PC-3 (cell line): ENCODE measurements around the gene PIK3C3. TPM values are rescaled to one million over a fixed set of nuclear protein-coding genes. Genes with fewer than 3 reads are reported as not detected.

ENCODE experiments used
- ATAC-seq: fragments of 200-7000 bp; cut with Tn5 transposase; 2 replicates; pipeline ENCODE4 v1.9.1; 2020; ENCODE audit warnings: mild to moderate bottlenecking, moderate library complexity
- BruUV-seq: library from RNA; stranded (reverse); fragments of 400-500 nt; replicated peaks from 2 replicates; lab custom pipeline; 2021; lab: Mats Ljungman, UMichigan
- CTCF ChIA-PET: fragments of 300-600 bp; sonication (Branson Sonifier 250); formaldehyde crosslinking; loops from one replicate; lab custom pipeline; 2022; ENCODE audit warnings: antibody characterized with exemption; lab: Charles Lee
- POLR2A ChIA-PET: fragments of 300-600 bp; sonication (Branson Sonifier 250); formaldehyde crosslinking; loops from one replicate; lab custom pipeline; 2022; ENCODE audit warnings: antibody characterized with exemption; ENCODE audit not compliant: unreplicated experiment; lab: Charles Lee
- DNase-seq: peaks from one replicate; pipeline ENCODE4 v3.0.0-alpha.2; 2015
- H2AFZ ChIP-seq: fragments of 300-600 bp; sonication (generic); 2 replicates; pipeline ENCODE4 v1.6.0; 2016; ENCODE audit warnings: antibody characterized with exemption, low read length
- H3F3A ChIP-seq: fragments of 300-600 bp; sonication (generic); one replicate; pipeline ENCODE4 v1.6.0; 2017; ENCODE audit warnings: antibody characterized with exemption, low read length, control low read depth, mild to moderate bottlenecking; ENCODE audit not compliant: unreplicated experiment
- H3K27ac ChIP-seq: fragments of 300-600 bp; sonication (generic); 2 replicates; pipeline ENCODE4 v1.5.1; 2016; ENCODE audit warnings: mild to moderate bottlenecking, low read length
- H3K27me3 ChIP-seq: fragments of 300-600 bp; sonication (generic); 2 replicates; pipeline ENCODE4 v1.6.1; 2016; ENCODE audit warnings: low read length, mixed read lengths
- H3K36me3 ChIP-seq: fragments of 300-600 bp; sonication (generic); 2 replicates; pipeline ENCODE4 v1.6.1; 2016; ENCODE audit warnings: low read depth, mixed run types, low read length, mixed read lengths
- H3K4me1 ChIP-seq: fragments of 300-600 bp; sonication (generic); 2 replicates; pipeline ENCODE4 v1.5.1; 2016; ENCODE audit warnings: low read length; ENCODE audit not compliant: insufficient read depth
- H3K4me2 ChIP-seq: fragments of 300-600 bp; sonication (generic); 2 replicates; pipeline ENCODE4 v1.6.0; 2016; ENCODE audit warnings: low read length
- H3K4me3 ChIP-seq: fragments of 300-600 bp; sonication (generic); 2 replicates; pipeline ENCODE4 v1.5.1; 2016; ENCODE audit warnings: mild to moderate bottlenecking, low read length, mixed read lengths
- H3K79me2 ChIP-seq: fragments of 300-600 bp; sonication (generic); 2 replicates; pipeline ENCODE4 v1.6.1; 2017; ENCODE audit warnings: low read length, mixed read lengths
- H3K9ac ChIP-seq: fragments of 300-600 bp; sonication (generic); 2 replicates; pipeline ENCODE4 v1.6.0; 2016; ENCODE audit warnings: mild to moderate bottlenecking, low read length
- H3K9me2 ChIP-seq: fragments of 300-600 bp; sonication (generic); replicated peaks from 2 replicates; pipeline ENCODE4 v1.6.1; 2016; ENCODE audit warnings: mixed run types, low read length, mixed read lengths
- H3K9me3 ChIP-seq: fragments of 300-600 bp; sonication (generic); 2 replicates; pipeline ENCODE4 v1.6.1; 2016; ENCODE audit warnings: low read length, mixed read lengths
- H4K20me1 ChIP-seq: fragments of 300-600 bp; sonication (generic); 2 replicates; pipeline ENCODE4 v1.6.1; 2016; ENCODE audit warnings: low read length, mixed read lengths
- EZH2 ChIP-seq: fragments of 300-600 bp; sonication (generic); IDR thresholded peaks from one replicate; pipeline ENCODE4 v1.6.1; 2017; ENCODE audit warnings: antibody characterized with exemption, mild to moderate bottlenecking, low read length; ENCODE audit not compliant: unreplicated experiment
- EZH2phosphoT487 ChIP-seq: fragments of 300-600 bp; sonication (generic); IDR thresholded peaks from 2 replicates; pipeline ENCODE4 v1.6.1; 2018; ENCODE audit warnings: mild to moderate bottlenecking, antibody characterized with exemption, low read length, borderline replicate concordance
- intact Hi-C: fragments of 100-400 bp; cut with micrococcal nuclease; formaldehyde crosslinking; loops from 2 replicates; pipeline ENCODE4 v1.9.0; 2023
- total RNA-seq: library from RNA; depleted of rRNA; stranded (reverse); fragments of >200 nt; gene quantifications from 2 replicates; pipeline ENCODE4 v1.2.3, GENCODE V29; 2014
- TF ChIP-seq, protein P1 (sequence below): fragments of 300-600 bp; sonication (generic); conservative IDR thresholded peaks from 2 replicates; pipeline ENCODE4 v1.5.1; 2017; ENCODE audit warnings: antibody characterized with exemption, low read depth, mild to moderate bottlenecking, low read length

Gene PIK3C3
- total RNA-seq, 1 experiment from 2014 or later: 25.9 TPM

DNA sequence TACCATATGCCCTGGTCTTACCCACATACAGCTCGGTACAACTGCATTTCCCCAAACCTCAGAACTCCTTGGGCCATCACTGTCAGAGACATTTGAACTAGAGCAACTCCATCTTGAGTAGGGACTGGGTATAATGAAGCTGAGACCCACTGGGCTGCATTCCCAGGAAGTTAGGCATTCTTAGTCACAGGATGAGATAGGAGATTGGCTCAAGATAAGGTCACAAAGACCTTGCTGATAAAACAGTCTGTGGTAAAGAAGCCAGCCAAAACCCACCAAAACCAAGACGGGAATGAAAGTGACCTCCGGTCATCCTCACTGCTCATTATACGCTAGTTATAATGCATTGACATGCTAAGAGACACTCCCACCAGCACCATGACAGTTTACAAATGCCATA, 131.3 kb downstream of the PIK3C3 start:
- peak; percentile 22 for DNase-seq
- no peaks in the 10 kb centered on the region for H3K9me2 ChIP-seq
- no peaks in the 10 kb centered on the region for H4K20me1 ChIP-seq
- no peak overlapping the region for H2AFZ ChIP-seq
- intact Hi-C loops: no loop called here
- H3K4me2 ChIP-seq: no peak overlapping the region
- TF ChIP-seq EZH2phosphoT487 (no peak), EZH2 (no peak)
- TF ChIP-seq, protein P1, sequence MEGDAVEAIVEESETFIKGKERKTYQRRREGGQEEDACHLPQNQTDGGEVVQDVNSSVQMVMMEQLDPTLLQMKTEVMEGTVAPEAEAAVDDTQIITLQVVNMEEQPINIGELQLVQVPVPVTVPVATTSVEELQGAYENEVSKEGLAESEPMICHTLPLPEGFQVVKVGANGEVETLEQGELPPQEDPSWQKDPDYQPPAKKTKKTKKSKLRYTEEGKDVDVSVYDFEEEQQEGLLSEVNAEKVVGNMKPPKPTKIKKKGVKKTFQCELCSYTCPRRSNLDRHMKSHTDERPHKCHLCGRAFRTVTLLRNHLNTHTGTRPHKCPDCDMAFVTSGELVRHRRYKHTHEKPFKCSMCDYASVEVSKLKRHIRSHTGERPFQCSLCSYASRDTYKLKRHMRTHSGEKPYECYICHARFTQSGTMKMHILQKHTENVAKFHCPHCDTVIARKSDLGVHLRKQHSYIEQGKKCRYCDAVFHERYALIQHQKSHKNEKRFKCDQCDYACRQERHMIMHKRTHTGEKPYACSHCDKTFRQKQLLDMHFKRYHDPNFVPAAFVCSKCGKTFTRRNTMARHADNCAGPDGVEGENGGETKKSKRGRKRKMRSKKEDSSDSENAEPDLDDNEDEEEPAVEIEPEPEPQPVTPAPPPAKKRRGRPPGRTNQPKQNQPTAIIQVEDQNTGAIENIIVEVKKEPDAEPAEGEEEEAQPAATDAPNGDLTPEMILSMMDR: no peak
- peak; percentile 40; the same call in 1 of the 2 replicates for ATAC-seq
- no peaks in the 10 kb centered on the region for H3K79me2 ChIP-seq
- no peaks in the 10 kb centered on the region for H3F3A ChIP-seq
- H3K27me3 ChIP-seq: no peaks in the 10 kb centered on the region
- BruUV-seq: no TSS peak
- no peak overlapping the region for H3K9ac ChIP-seq
- no peaks in the 10 kb centered on the region for H3K4me1 ChIP-seq
- no peak overlapping the region for H3K4me3 ChIP-seq
- no peak overlapping the region for H3K27ac ChIP-seq
- CTCF ChIA-PET: no interaction called here
- no peaks in the 10 kb centered on the region for H3K9me3 ChIP-seq
- H3K36me3 ChIP-seq: no peaks in the 10 kb centered on the region
- POLR2A ChIA-PET: no interaction called here

DNA sequence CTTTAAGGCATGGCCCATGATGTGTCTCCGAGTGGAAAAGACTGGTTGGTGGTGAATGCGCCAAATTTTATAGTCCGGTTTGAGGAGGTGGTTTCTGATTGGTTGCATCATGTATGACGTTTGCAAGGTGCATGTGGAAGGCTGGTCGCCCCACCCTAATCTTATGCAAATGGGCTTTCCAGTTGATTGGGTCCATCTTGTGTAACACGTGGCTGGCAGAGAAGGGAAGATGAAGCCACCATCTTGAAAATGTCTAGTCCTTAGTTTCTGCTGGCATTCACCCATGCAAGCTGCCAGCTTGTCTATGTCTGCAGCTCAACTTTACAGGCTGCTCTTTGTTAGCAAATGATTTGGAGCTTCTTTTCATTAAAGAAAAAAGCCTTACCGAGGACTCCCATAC, 132.2 kb downstream of the PIK3C3 start:
- no peaks in the 10 kb centered on the region for H3K9me3 ChIP-seq
- POLR2A ChIA-PET: no interaction called here
- no peak for DNase-seq
- H3K27me3 ChIP-seq: no peaks in the 10 kb centered on the region
- intact Hi-C loops: no loop called here
- no peak for ATAC-seq
- H2AFZ ChIP-seq: no peak overlapping the region
- H3F3A ChIP-seq: no peaks in the 10 kb centered on the region
- H3K79me2 ChIP-seq: no peaks in the 10 kb centered on the region
- no TSS peak for BruUV-seq
- no peak overlapping the region for H3K4me2 ChIP-seq
- no peaks in the 10 kb centered on the region for H3K9me2 ChIP-seq
- H3K4me3 ChIP-seq: no peak overlapping the region
- H3K27ac ChIP-seq: no peak overlapping the region
- no peaks in the 10 kb centered on the region for H4K20me1 ChIP-seq
- H3K9ac ChIP-seq: no peak overlapping the region
- H3K36me3 ChIP-seq: no peaks in the 10 kb centered on the region
- TF ChIP-seq, protein P1: no peak
- TF ChIP-seq EZH2phosphoT487 (no peak), EZH2 (no peak)
- CTCF ChIA-PET: no interaction called here
- no peaks in the 10 kb centered on the region for H3K4me1 ChIP-seq

DNA sequence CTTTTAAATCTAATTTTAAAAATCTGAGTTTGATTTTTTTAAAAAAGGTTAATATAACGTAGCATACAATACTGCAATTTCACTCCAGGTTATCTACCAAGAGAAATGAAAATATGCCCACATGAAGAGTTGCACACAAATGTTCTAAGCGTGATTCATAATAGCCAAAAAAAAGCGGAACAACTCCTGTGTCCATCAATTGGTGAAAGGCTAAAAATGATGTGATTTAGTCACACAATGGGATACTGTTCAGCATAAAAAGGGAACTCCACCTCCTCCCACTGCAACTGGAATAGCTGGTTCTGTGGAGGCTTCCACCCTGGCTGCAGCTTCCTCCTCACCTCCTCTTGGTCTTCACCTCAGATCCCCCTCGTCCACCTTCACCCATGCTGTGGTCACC, 132.8 kb downstream of the PIK3C3 start:
- no peaks in the 10 kb centered on the region for H3K79me2 ChIP-seq
- H3K27ac ChIP-seq: no peak overlapping the region
- intact Hi-C loops: no loop called here
- H3K27me3 ChIP-seq: no peaks in the 10 kb centered on the region
- DNase-seq (no peak), ATAC-seq (no peak)
- H3K9me3 ChIP-seq: no peaks in the 10 kb centered on the region
- H2AFZ ChIP-seq: no peak overlapping the region
- no peaks in the 10 kb centered on the region for H4K20me1 ChIP-seq
- no peak overlapping the region for H3K9ac ChIP-seq
- no TSS peak for BruUV-seq
- no peaks in the 10 kb centered on the region for H3K9me2 ChIP-seq
- H3K4me2 ChIP-seq: no peak overlapping the region
- TF ChIP-seq EZH2phosphoT487: no peak
- POLR2A ChIA-PET: no interaction called here
- H3K4me1 ChIP-seq: no peaks in the 10 kb centered on the region
- no peak overlapping the region for H3K4me3 ChIP-seq
- no peaks in the 10 kb centered on the region for H3K36me3 ChIP-seq
- CTCF ChIA-PET: no interaction called here
- no peaks in the 10 kb centered on the region for H3F3A ChIP-seq
